Activated naive CD4-positive, alpha-beta T cell treated with anti-CD3 and anti-CD28 coated beads for 36 hours (primary cell): ENCODE measurements around the gene ST3GAL3. TPM values are rescaled to one million over a fixed set of nuclear protein-coding genes. Genes with fewer than 3 reads are reported as not detected.

Experiments used
- CTCF ChIA-PET: fragments of 350-600 bp; sonication (Branson Sonifier 250); formaldehyde crosslinking; loops from one replicate; lab custom pipeline; 2021; ENCODE audit warnings: antibody characterized with exemption; lab: Charles Lee
- DNase-seq: peaks from one replicate; pipeline ENCODE4 v3.0.0-alpha.2; 2020
- H3K27ac Mint-ChIP-seq: one replicate; pipeline ENCODE4 v1.8.0; 2021; ENCODE audit warnings: mild to moderate bottlenecking, mixed read lengths
- H3K27me3 Mint-ChIP-seq: one replicate; pipeline ENCODE4 v1.8.0; 2021; ENCODE audit warnings: low read depth, mixed read lengths
- H3K36me3 Mint-ChIP-seq: one replicate; pipeline ENCODE4 v1.8.0; 2021; ENCODE audit warnings: low read depth, mixed read lengths
- H3K4me1 Mint-ChIP-seq: one replicate; pipeline ENCODE4 v1.8.0; 2021; ENCODE audit warnings: low read depth, mixed read lengths
- H3K4me3 Mint-ChIP-seq: one replicate; pipeline ENCODE4 v1.8.0; 2021; ENCODE audit warnings: mild to moderate bottlenecking, moderate library complexity, mixed read lengths
- H3K9me3 Mint-ChIP-seq: one replicate; pipeline ENCODE4 v1.8.0; 2021; ENCODE audit warnings: mixed read lengths
- intact Hi-C: fragments of 100-400 bp; cut with micrococcal nuclease; formaldehyde crosslinking; loops from one replicate; pipeline ENCODE4 v1.15.1; 2023
- total RNA-seq, 2 experiments: library from RNA; stranded (reverse); gene quantifications; one replicate each; pipeline ENCODE4 v1.2.3, GENCODE V29; 2021

Gene ST3GAL3
- total RNA-seq, 2 experiments from 2014 or later: 14.2 to 17.8 TPM

GRCh38 chr1:43947874-43948437 is 240.6 kb downstream of the ST3GAL3 start:
- intact Hi-C loops: loop anchor here (10.0 kb wide), 1 partner anchor 583 kb away; the partner anchor contains the start of gene ELOVL1
- no peak for DNase-seq
- Mint-ChIP-seq H3K4me3 (peak overlapping the region; percentile 90), H3K27ac (peak overlapping the region; percentile 68), H3K36me3 (peaks cover 7% of the 10 kb centered on the region), H3K27me3 (no peaks in the 10 kb centered on the region), H3K4me1 (peaks cover 39% of the 10 kb centered on the region), H3K9me3 (no peaks in the 10 kb centered on the region)
- CTCF ChIA-PET: interaction anchor here (0.6 to 0.9 kb wide), 2 partner anchors 37 to 100 kb away, joined by 3 to 4 read pairs; no protein-coding TSS in a partner anchor

- no peak overlapping the region for H3K4me3 Mint-ChIP-seq
- peaks cover 33% of the 10 kb centered on the region for H3K4me1 Mint-ChIP-seq
- intact Hi-C loops: loop anchor here (10.0 kb wide), 1 partner anchor 585 kb away; the partner anchor contains the start of gene ELOVL1
- H3K27me3 Mint-ChIP-seq: no peaks in the 10 kb centered on the region
- H3K9me3 Mint-ChIP-seq: no peaks in the 10 kb centered on the region
- H3K27ac Mint-ChIP-seq: no peak overlapping the region
- CTCF ChIA-PET: interaction anchor here (0.7 to 3.1 kb wide), 5 partner anchors 14 to 422 kb away, joined by 3 to 8 read pairs (median 4); no protein-coding TSS in a partner anchor
- no peak for DNase-seq
- H3K36me3 Mint-ChIP-seq: peaks cover 2% of the 10 kb centered on the region
These were observed 242.3 kb downstream of the ST3GAL3 start for GRCh38 chr1:43949678-43950077.

DNA sequence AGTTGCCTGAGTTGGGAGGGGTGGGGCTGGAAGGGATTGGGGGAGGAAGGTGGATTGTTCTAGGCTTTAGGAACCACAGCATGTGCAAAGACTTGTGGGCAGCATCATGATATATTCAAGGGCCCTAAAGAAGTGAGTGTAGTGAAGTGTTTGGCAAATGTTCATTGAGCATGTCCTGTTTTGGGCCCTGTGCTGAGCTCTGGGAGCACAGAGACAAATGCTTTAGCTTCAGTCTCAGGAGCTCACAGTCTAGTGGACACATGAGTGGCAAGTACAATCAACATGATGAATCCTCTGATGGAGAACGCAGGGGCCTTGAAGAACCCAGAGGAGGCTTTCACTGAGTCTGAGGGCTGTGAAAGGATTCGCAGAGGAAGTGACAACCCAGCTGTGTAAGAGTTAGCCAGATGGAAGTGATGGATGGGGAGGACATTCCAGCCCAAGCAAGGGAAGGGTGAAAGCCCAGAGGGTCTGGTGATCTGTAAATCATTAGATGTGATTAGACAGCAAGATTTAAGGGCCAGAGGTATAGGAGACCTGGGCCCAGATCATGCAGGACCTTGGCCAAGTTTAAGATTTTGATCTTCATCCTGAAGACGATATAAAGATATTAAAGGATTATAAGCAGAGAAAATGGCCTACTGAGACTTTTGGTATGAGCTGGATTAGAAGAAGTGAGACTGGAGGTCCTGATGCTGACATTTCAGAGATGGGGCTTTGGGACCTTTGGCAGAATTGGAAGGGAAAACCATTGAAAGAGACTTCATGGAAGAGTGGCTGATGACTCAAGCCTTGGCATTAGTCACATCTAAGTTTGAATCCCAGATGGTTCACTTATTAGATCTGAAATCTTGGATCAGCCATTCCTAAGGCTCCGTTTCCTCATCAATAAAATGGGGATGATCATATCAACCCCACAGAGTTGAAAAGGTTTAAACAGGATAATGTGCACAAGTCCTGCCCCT is 244.0 kb downstream of the ST3GAL3 start:
- H3K27me3 Mint-ChIP-seq: no peaks in the 10 kb centered on the region
- no peaks in the 10 kb centered on the region for H3K9me3 Mint-ChIP-seq
- peaks cover 21% of the 10 kb centered on the region for H3K4me1 Mint-ChIP-seq
- CTCF ChIA-PET: interaction anchor here (1.0 to 3.1 kb wide), 3 partner anchors 13 to 423 kb away, joined by 4 to 8 read pairs (median 4); no protein-coding TSS in a partner anchor
- no peak for DNase-seq
- no peak overlapping the region for H3K27ac Mint-ChIP-seq
- no peak overlapping the region for H3K4me3 Mint-ChIP-seq
- intact Hi-C loops: no loop called here
- H3K36me3 Mint-ChIP-seq: peaks cover 2% of the 10 kb centered on the region

DNA sequence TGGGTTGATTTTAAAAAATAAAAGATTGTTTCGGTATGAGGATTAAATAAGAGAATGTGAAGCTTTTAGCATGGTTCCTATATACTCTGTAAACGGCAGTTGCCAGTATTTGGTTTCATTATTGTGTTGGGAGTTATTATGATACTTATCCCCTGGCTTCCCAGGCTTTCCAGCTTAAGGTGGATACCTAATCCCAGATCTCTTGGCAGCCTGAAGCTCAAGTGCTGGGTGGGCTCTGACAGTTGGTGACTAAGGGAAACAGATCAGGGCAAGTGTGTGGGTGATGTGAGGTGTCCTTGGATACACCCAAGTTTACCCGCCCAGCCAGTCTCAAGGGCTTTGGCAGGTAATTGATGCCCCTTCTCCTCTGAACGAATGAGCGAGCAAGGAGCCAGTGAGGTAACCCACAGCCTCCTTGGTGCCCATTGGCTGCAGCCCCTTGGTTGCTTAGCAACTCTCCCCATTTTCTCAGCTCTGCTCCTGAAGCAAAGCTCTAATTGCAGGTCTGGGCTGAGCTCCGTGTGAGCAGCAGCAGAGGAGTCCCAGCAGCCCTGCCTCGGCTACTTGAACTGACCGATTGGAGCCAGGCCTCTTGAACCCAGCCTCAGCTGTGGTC is 245.5 kb downstream of the ST3GAL3 start:
- Mint-ChIP-seq H3K27me3 (no peaks in the 10 kb centered on the region), H3K36me3 (peaks cover 6% of the 10 kb centered on the region), H3K27ac (no peak overlapping the region), H3K4me1 (peaks cover 17% of the 10 kb centered on the region), H3K4me3 (no peak overlapping the region), H3K9me3 (no peaks in the 10 kb centered on the region)
- no peak for DNase-seq
- CTCF ChIA-PET: interaction anchor here (2.0 kb wide), 1 partner anchor 18 kb away, joined by 6 read pairs; no protein-coding TSS in a partner anchor
- intact Hi-C loops: no loop called here

DNA sequence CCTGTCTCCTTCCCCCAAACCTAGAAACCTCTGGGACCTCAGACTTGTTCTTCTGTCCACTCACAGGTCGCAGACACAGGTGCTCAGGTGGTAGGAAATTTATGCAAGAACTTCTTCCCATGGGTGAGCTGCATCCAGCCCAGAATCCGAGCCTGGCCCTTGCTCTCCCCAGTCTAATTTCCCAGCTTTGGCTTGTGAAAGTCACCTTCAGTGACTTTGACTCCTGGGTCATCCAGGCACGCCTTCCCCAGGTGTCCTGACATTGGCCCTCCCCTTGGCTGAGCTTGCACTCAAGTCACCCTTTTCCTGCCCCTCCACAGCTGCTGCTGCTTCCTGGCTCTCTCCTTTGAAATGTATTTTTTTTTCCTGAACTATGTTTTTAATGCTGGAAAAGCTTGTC is 246.0 kb downstream of the ST3GAL3 start:
- CTCF ChIA-PET: interaction anchor here (2.0 kb wide), 1 partner anchor 18 kb away, joined by 6 read pairs; no protein-coding TSS in a partner anchor
- no peaks in the 10 kb centered on the region for H3K9me3 Mint-ChIP-seq
- no peak overlapping the region for H3K27ac Mint-ChIP-seq
- H3K4me1 Mint-ChIP-seq: peaks cover 12% of the 10 kb centered on the region
- no peaks in the 10 kb centered on the region for H3K27me3 Mint-ChIP-seq
- no peak for DNase-seq
- peaks cover 8% of the 10 kb centered on the region for H3K36me3 Mint-ChIP-seq
- intact Hi-C loops: no loop called here
- H3K4me3 Mint-ChIP-seq: no peak overlapping the region

DNA sequence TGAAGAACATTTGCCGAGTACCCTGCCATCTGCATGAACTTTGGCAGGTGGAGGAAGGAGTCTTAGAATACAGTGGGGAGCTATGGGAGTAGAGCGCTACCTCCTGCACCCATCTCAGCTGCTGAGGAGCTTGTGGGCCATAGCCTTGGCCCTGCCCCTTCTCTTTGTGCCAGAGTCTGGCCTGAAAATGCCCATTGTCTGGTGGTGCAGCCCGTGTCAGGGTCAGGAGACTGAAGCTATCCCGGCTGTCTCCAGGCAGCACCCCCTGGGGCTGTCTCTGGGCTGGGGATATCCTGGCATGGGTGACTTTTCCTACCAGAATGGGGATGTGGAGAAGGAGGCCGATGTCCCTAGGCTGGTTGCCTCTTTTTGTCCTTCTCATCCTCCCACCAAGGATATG is 246.7 kb downstream of the ST3GAL3 start:
- Mint-ChIP-seq H3K27me3 (no peaks in the 10 kb centered on the region), H3K4me1 (peaks cover 5% of the 10 kb centered on the region), H3K36me3 (peaks cover 8% of the 10 kb centered on the region), H3K9me3 (no peaks in the 10 kb centered on the region), H3K4me3 (no peak overlapping the region), H3K27ac (no peak overlapping the region)
- intact Hi-C loops: no loop called here
- CTCF ChIA-PET: interaction anchor here (0.7 to 2.0 kb wide), 3 partner anchors 19 to 191 kb away, joined by 4 to 6 read pairs (median 4); no protein-coding TSS in a partner anchor
- DNase-seq: no peak

DNA sequence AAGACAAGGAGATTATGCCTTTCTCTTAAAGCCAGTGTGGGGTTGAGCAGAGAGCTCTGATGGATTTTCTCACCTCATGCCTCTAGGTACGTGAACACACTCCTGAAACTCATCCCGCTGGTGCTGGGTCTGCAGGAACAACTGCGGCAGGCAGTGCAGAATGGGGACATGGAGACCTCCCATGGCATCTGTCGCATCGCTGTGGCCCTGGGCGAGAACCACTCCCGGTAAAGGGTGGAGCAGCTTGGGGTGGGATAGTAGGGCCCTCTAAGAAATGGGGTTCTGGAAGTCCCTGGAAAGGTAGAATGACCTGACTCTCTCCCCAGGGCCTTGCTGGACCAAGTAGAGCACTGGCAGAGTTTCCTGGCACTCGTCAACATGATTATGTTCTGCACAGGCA is 248.9 kb downstream of the ST3GAL3 start:
- Mint-ChIP-seq H3K9me3 (no peaks in the 10 kb centered on the region), H3K27ac (no peak overlapping the region), H3K4me1 (peaks cover 2% of the 10 kb centered on the region), H3K27me3 (no peaks in the 10 kb centered on the region), H3K4me3 (no peak overlapping the region), H3K36me3 (peaks cover 7% of the 10 kb centered on the region)
- intact Hi-C loops: no loop called here
- CTCF ChIA-PET: interaction anchor here (1.0 kb wide), 1 partner anchor 21 kb away, joined by 5 read pairs; no protein-coding TSS in a partner anchor
- no peak for DNase-seq

DNA sequence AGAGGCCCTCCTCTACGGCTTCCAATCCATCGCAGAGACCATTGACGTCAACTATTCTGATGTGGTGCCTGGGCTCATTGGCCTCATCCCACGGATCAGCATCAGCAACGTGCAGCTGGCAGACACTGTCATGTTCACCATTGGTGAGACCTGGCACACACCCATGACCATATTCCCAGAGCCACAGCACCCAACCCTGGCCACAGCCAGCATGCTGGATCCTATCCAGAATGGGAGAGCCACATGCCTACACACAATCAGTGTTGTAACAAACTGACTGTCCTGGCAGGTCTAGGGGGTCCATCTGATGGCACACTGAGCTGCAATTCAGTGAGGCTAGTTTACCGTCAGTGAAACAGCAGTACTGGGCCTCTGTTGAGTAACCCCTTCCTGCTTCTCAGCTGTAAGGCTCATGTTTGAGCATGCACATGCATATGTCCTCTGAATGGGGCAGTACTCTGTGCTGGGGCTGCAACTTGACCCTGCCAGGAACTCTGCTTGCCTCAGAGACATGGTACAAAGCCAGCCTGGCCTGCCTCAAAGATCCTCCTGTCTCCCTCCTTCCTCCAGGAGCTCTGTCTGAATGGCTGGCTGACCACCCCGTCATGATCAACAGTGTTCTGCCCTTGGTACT is 250.2 kb downstream of the ST3GAL3 start:
- CTCF ChIA-PET: interaction anchor here (0.6 kb wide), 1 partner anchor 24 kb away, joined by 3 read pairs; the partner anchor contains the start of gene ARTN
- H3K27me3 Mint-ChIP-seq: no peaks in the 10 kb centered on the region
- no peaks in the 10 kb centered on the region for H3K9me3 Mint-ChIP-seq
- DNase-seq: no peak
- H3K4me3 Mint-ChIP-seq: no peak overlapping the region
- no peak overlapping the region for H3K27ac Mint-ChIP-seq
- H3K4me1 Mint-ChIP-seq: no peaks in the 10 kb centered on the region
- H3K36me3 Mint-ChIP-seq: peaks cover 11% of the 10 kb centered on the region
- intact Hi-C loops: no loop called here

- no peaks in the 10 kb centered on the region for H3K27me3 Mint-ChIP-seq
- CTCF ChIA-PET: interaction anchor here (0.6 to 1.3 kb wide), 3 partner anchors 13 to 89 kb away, joined by 3 to 4 read pairs (median 3); partner anchors contain the start of gene ARTN
- no peak overlapping the region for H3K4me3 Mint-ChIP-seq
- intact Hi-C loops: no loop called here
- no peak overlapping the region for H3K27ac Mint-ChIP-seq
- H3K9me3 Mint-ChIP-seq: no peaks in the 10 kb centered on the region
- H3K4me1 Mint-ChIP-seq: no peaks in the 10 kb centered on the region
- DNase-seq: no peak
- H3K36me3 Mint-ChIP-seq: peaks cover 11% of the 10 kb centered on the region
These were observed 251.3 kb downstream of the ST3GAL3 start for GRCh38 chr1:43958351-43959255.

- Mint-ChIP-seq H3K9me3 (no peaks in the 10 kb centered on the region), H3K4me1 (no peaks in the 10 kb centered on the region), H3K27me3 (no peaks in the 10 kb centered on the region), H3K4me3 (no peak overlapping the region), H3K36me3 (peaks cover 11% of the 10 kb centered on the region), H3K27ac (no peak overlapping the region)
- DNase-seq: no peak
- intact Hi-C loops: no loop called here
- CTCF ChIA-PET: no interaction called here
These were observed 253.5 kb downstream of the ST3GAL3 start for GRCh38 chr1:43960798-43961197.

DNA sequence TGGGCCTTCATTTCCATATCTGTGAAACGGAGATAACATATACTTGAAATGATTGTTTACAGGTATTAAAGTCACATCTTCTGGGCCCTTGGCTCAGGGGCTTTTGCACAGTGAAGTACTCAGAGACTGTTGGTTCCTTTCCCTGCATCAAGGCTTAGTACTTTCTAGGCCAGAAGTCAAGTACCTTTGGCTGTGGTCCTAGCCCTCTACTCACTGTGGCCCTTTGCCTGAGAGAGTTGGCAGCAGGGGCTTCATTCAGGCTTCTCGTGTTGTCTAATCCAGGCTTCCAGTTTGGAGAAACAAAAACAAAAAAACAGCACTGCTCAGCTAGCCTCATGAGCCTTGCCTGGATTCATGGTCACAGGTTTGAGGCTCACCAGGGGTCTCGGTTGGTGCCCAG is 254.4 kb downstream of the ST3GAL3 start:
- intact Hi-C loops: no loop called here
- H3K27ac Mint-ChIP-seq: no peak overlapping the region
- peaks cover 11% of the 10 kb centered on the region for H3K36me3 Mint-ChIP-seq
- H3K9me3 Mint-ChIP-seq: no peaks in the 10 kb centered on the region
- H3K4me3 Mint-ChIP-seq: no peak overlapping the region
- DNase-seq: no peak
- no peaks in the 10 kb centered on the region for H3K27me3 Mint-ChIP-seq
- CTCF ChIA-PET: no interaction called here
- H3K4me1 Mint-ChIP-seq: no peaks in the 10 kb centered on the region
